Suprapubic skin (tissue), 4 donors: ENCODE results near the gene TMEM106C. TPM values are rescaled to one million over a fixed set of nuclear protein-coding genes. Genes with fewer than 3 reads are reported as not detected.

Source experiments
- DNase-seq, 2 donors: peaks; one replicate each; pipeline ENCODE4 v3.0.0-alpha.2; 2019; ENCODE audit warnings: low spot score in 2 of 2
- H3K27ac ChIP-seq: fragments of 200-600 bp; sonication (generic); one replicate; pipeline ENCODE4 v1.5.1; 2019
- H3K27me3 ChIP-seq: fragments of 200-600 bp; sonication (generic); one replicate; pipeline ENCODE4 v1.5.1; 2019
- H3K36me3 ChIP-seq: fragments of 200-600 bp; sonication (generic); one replicate; pipeline ENCODE4 v1.5.1; 2019
- H3K4me1 ChIP-seq: fragments of 200-600 bp; sonication (generic); one replicate; pipeline ENCODE4 v1.5.1; 2019
- H3K4me3 ChIP-seq: fragments of 200-600 bp; sonication (generic); one replicate; pipeline ENCODE4 v1.5.1; 2019; ENCODE audit warnings: mild to moderate bottlenecking
- H3K9me3 ChIP-seq: fragments of 200-600 bp; sonication (generic); one replicate; pipeline ENCODE4 v1.5.1; 2019
- EP300 ChIP-seq: sonication (generic); formaldehyde crosslinking; IDR thresholded peaks from one replicate; pipeline ENCODE4 v1.6.1; 2017; ENCODE audit warnings: antibody characterized with exemption
- POLR2A ChIP-seq, 2 donors: fragments of 450-650 bp; IDR thresholded peaks; one replicate each; pipeline ENCODE4 v1.6.1; 2017; ENCODE audit warnings: antibody characterized with exemption in 2 of 2, mild to moderate bottlenecking in 2 of 2, moderate library complexity in 2 of 2
- POLR2AphosphoS5 ChIP-seq, 3 donors: sonication (generic); formaldehyde crosslinking; IDR thresholded peaks; one replicate each; pipeline ENCODE4 v1.6.1; 2017; ENCODE audit warnings: antibody characterized with exemption in 3 of 3
- WGBS: methylation state at CpG from one replicate; pipeline ENCODE4 v1.1.5; 2018; 5-methylcytosine and 5-hydroxymethylcytosine counted together
- total RNA-seq, 4 donors: library from RNA; depleted of rRNA; stranded (reverse); fragments of >200 nt; gene quantifications; one replicate each; pipeline ENCODE4 v1.1.0, GENCODE V29; 2016
- TF ChIP-seq, protein P1 (sequence below), 2 donors: fragments of 200-600 bp in 1 of 2; fragments of 450-650 bp in 1 of 2; sonication (generic) in 1 of 2; IDR thresholded peaks; one replicate each; pipeline ENCODE4 v1.5.1; 2016 to 2019; ENCODE audit warnings: antibody characterized with exemption in 2 of 2, mild to moderate bottlenecking in 1 of 2, moderate library complexity in 1 of 2

Gene TMEM106C
- total RNA-seq, 4 donors from 2014 or later = 36.8 to 52.9 (median 46.5) TPM

DNA sequence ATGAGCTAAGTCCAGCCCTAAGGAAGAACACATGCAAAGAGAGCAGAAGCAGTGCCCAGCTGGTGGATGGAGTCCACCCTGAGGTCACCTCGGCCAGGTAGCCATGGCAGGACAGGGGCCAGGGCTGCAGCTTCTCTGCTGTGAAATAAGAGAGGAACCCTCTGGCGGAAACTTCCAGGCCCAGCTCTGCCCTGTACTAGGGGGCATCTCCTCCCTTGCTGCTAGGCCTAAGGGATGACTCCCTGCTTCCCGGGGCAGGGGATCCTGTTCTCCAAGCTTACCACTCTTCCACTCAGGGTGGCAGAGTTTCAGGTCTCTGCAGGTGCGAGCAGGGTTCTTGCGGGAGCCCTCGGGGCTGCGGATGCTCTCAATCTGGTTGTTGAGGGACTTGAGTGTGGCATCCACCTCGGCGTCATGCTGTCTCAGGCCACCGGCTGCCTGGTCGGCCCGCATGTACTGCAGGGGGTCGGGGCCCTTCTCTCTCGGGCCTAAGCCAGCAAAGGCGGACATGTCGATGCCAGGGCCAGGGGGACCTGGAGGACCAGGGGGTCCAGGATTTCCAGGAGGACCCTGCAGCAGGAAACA lies 11.7 kb downstream of the TMEM106C start:
- no peak for DNase-seq
- no peaks in the 10 kb centered on the region for H3K9me3 ChIP-seq
- no peak for TF ChIP-seq POLR2AphosphoS5 (IDR thresholded peaks at IDR 0.05)
- TF ChIP-seq EP300 = no peak
- no peak overlapping the region for H3K27ac ChIP-seq
- H3K36me3 ChIP-seq = no peaks in the 10 kb centered on the region
- H3K4me3 ChIP-seq = no peak overlapping the region
- no peaks in the 10 kb centered on the region for H3K4me1 ChIP-seq
- WGBS = 83% methylated on average over 1 of the region's 16 CpGs
- no peaks in the 10 kb centered on the region for H3K27me3 ChIP-seq

DNA sequence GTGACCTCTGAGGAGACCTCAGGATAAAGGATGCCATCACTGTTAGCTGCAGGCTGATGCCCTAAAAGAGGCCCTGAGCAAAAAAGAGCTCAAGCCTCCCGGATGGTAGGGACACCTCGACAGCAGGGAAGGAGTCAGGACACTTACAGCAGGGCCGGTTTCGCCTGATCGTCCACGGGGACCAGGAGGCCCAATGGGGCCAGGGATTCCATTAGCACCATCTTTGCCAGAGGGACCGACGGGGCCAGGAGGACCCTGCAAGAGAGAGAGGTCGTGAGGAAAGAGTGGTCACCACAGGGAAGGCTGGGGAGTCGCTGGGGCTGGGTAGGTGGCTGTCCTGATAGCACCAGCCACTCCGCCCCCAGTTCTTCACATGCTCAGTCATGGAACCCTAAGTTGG lies 12.4 kb downstream of the TMEM106C start:
- DNase-seq = no peak
- H3K27me3 ChIP-seq = no peaks in the 10 kb centered on the region
- TF ChIP-seq POLR2A (IDR thresholded peaks at IDR 0.05) (no peak), EP300 (no peak), POLR2AphosphoS5 (IDR thresholded peaks at IDR 0.05) (no peak)
- TF ChIP-seq, protein P1, sequence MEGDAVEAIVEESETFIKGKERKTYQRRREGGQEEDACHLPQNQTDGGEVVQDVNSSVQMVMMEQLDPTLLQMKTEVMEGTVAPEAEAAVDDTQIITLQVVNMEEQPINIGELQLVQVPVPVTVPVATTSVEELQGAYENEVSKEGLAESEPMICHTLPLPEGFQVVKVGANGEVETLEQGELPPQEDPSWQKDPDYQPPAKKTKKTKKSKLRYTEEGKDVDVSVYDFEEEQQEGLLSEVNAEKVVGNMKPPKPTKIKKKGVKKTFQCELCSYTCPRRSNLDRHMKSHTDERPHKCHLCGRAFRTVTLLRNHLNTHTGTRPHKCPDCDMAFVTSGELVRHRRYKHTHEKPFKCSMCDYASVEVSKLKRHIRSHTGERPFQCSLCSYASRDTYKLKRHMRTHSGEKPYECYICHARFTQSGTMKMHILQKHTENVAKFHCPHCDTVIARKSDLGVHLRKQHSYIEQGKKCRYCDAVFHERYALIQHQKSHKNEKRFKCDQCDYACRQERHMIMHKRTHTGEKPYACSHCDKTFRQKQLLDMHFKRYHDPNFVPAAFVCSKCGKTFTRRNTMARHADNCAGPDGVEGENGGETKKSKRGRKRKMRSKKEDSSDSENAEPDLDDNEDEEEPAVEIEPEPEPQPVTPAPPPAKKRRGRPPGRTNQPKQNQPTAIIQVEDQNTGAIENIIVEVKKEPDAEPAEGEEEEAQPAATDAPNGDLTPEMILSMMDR (IDR thresholded peaks at IDR 0.05) = no peak
- no peaks in the 10 kb centered on the region for H3K4me1 ChIP-seq
- no peak overlapping the region for H3K4me3 ChIP-seq
- no peaks in the 10 kb centered on the region for H3K36me3 ChIP-seq
- no peaks in the 10 kb centered on the region for H3K9me3 ChIP-seq
- 90% methylated on average over 11 of the region's 11 CpGs for WGBS
- no peak overlapping the region for H3K27ac ChIP-seq

DNA sequence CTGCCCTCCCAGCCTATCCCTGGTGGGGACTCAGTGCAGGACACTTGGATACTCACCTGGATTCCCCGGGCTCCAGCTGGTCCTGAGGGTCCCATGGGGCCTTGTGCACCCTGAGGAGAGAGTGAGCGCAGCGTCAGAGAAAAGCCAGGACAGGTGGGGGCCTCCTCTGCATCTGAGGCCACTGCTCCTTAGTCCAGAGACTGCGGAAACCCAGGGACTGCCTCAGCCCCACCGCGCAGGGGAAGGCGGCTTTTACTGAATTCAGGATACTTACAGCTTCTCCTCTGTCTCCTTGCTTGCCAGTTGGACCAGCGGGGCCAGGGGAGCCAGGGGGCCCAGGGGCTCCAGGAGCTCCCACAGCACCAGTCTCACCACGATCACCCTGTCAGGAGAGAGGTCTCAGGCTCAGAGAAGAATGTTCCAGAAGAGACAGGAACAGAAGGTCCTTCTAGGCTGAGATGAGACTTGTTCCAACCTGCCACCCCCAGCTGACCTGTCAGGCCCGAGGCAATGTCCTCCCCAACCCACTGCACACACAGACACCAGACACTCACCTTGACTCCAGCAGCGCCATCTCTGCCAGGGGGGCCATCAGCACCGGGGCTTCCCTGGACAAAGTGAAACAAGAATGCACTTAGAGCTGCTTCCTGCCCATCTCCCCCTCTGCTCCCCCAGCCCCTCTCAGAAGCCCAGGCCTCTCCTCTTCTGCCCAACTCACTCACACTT lies 13.8 kb downstream of the TMEM106C start:
- no peak overlapping the region for H3K4me3 ChIP-seq
- TF ChIP-seq, protein P1 (IDR thresholded peaks at IDR 0.05) = no peak
- no peak for TF ChIP-seq POLR2A (IDR thresholded peaks at IDR 0.05)
- H3K27me3 ChIP-seq = peaks cover 3% of the 10 kb centered on the region
- no peak for DNase-seq
- no peak overlapping the region for H3K27ac ChIP-seq
- no peaks in the 10 kb centered on the region for H3K9me3 ChIP-seq
- no peaks in the 10 kb centered on the region for H3K4me1 ChIP-seq
- 82% methylated on average over 6 of the region's 12 CpGs for WGBS
- H3K36me3 ChIP-seq = no peaks in the 10 kb centered on the region

DNA sequence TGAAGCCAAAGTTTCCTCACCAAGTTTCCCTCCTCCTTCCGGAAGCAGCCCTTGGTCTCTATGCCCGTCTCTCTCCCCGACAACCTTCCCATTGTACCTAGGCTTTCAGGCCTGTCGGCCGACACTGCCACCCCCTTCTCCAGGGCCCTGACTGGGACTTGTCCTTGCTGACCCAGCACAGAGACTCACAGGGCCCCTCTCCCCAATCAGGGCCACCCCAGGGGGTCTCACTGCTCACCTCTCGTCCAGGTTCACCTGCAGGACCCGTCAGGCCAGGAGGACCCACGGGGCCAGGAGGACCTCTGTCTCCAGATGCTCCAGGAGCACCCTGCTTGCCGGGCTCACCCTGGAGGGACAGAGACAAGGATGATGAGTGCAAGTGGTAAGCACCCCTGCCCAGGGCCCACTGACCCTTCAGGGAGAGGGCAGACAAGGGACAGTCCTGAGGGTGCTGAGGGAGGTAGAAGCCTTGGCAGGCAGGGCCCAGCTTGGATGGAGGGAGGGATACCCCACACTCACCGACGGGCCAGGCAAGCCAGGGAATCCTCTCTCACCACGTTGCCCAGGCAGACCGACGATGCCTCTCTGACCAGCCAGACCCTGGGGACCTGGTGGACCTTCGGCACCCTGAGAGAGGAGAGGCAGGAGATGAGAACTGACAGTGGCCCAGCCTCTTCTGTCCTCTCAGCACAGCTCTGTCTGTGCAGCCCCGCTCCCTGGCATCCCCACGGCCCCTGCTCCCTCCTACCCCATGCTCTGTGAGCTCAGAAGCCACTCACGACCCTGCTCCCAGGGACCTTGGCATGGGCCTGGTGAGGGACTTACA lies 14.6 kb downstream of the TMEM106C start:
- no peak overlapping the region for H3K27ac ChIP-seq
- TF ChIP-seq EP300 (no peak), POLR2A (IDR thresholded peaks at IDR 0.05) (no peak), POLR2AphosphoS5 (IDR thresholded peaks at IDR 0.05) (no peak)
- TF ChIP-seq, protein P1 (IDR thresholded peaks at IDR 0.05) = no peak
- DNase-seq = no peak

DNA sequence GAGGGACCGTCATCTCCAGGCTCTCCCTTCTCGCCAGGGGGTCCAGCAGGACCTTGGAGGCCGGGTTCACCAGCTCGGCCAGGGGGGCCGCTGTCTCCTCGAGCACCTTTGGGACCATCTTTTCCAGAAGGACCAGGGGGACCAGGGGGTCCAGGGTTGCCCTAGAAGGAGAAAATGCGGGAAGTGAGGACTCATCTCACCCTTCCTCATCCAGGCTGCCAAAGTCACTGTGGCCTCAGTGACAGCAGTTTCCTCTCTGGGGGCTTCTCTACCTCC lies 15.1 kb downstream of the TMEM106C start:
- TF ChIP-seq POLR2A (IDR thresholded peaks at IDR 0.05) = no peak
- H3K27ac ChIP-seq = no peak overlapping the region
- DNase-seq = no peak
- no peaks in the 10 kb centered on the region for H3K36me3 ChIP-seq
- H3K27me3 ChIP-seq = peaks cover 6% of the 10 kb centered on the region
- H3K4me3 ChIP-seq = no peak overlapping the region
- no peaks in the 10 kb centered on the region for H3K4me1 ChIP-seq
- H3K9me3 ChIP-seq = no peaks in the 10 kb centered on the region
- 93% methylated on average over 6 of the region's 7 CpGs for WGBS

More for the DNA sequence above, 14.6 kb downstream of the TMEM106C start:
- H3K4me1 ChIP-seq = no peaks in the 10 kb centered on the region
- 88% methylated on average over 8 of the region's 18 CpGs for WGBS
- H3K36me3 ChIP-seq = no peaks in the 10 kb centered on the region
- no peaks in the 10 kb centered on the region for H3K9me3 ChIP-seq
- H3K4me3 ChIP-seq = no peak overlapping the region
- H3K27me3 ChIP-seq = peaks cover 6% of the 10 kb centered on the region

DNA sequence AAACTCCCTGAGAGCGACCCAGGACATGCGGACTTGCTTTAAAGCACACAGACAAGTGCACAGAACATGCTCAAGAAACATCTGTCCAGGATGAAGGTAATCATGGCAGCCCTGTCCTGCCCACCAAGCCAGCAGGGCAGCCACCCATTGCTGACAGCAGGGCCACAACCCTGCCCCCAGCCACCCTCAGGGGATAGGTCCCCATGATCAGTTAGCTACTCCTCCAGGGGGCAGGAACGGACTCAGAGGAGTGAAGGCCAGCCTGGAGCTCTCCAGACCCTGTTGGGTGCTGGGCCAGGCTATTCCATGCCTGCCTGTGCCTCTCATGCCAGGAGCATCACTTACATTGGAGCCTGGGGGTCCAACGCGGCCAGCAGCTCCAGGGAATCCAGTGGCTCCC lies 15.8 kb downstream of the TMEM106C start:
- whole genome bisulfite sequencing = 80% methylated on average over 4 of the region's 5 CpGs
- no peaks in the 10 kb centered on the region for H3K9me3 ChIP-seq
- H3K27me3 ChIP-seq = peaks cover 6% of the 10 kb centered on the region

More for the DNA sequence above, 15.8 kb downstream of the TMEM106C start:
- H3K4me1 ChIP-seq = no peaks in the 10 kb centered on the region
- H3K27ac ChIP-seq = no peak overlapping the region
- no peaks in the 10 kb centered on the region for H3K36me3 ChIP-seq
- H3K4me3 ChIP-seq = no peak overlapping the region
- TF ChIP-seq, protein P1 (IDR thresholded peaks at IDR 0.05) = no peak
- TF ChIP-seq POLR2AphosphoS5 (IDR thresholded peaks at IDR 0.05) (no peak), POLR2A (IDR thresholded peaks at IDR 0.05) (no peak)
- no peak for DNase-seq
